GM20431 (cell line): ENCODE results near the gene DNAH14.

Experiments
- in situ Hi-C: fragments of 300-500 bp; cut with MseI, MboI; formaldehyde crosslinking; loops from one replicate; pipeline ENCODE4 v1.15.0; 2020; ENCODE audit warnings: low sequenced_read_pairs; ENCODE audit not compliant: unreplicated experiment

The DNAH14 gene

DNA sequence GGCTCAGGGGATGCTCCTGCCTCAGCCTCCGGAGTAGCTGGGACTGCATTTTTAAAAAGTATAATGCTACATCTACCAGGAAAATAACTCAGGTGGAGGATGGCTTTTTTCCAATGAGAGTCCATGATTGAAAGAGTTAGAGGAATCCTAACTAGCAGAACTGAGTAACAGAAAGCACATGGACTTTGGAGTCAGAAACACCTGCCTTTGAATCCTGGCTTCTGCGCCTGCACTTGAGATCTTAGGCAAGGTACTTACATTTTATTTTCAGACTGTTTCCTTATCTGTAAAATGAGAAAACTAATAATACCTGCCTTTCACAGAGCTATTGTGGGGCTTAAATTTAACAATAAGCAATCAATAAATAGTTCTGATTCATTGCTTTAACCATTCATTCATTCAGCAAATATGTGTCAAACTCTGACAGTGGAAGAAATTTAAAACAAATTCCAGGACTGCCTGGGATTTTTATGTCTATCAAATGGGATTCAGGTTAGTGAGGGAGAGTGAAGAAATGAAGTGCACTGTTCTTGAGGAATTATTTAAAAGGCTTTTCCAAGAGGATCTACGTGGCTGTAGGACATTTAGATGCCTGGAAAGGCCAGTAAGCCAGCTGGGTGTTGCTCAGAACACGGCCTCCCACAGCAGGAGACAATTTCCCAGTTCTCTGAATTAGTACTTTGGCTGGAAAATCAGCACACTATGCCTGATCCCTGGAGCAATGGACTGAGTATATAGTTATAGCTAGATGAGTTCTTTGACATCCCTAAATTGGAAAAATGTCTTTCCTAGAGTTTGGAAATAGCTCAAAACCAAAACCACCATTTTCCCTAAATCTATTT is 511.1 kb downstream of the DNAH14 start:
- in situ Hi-C loops = no loop called here

DNA sequence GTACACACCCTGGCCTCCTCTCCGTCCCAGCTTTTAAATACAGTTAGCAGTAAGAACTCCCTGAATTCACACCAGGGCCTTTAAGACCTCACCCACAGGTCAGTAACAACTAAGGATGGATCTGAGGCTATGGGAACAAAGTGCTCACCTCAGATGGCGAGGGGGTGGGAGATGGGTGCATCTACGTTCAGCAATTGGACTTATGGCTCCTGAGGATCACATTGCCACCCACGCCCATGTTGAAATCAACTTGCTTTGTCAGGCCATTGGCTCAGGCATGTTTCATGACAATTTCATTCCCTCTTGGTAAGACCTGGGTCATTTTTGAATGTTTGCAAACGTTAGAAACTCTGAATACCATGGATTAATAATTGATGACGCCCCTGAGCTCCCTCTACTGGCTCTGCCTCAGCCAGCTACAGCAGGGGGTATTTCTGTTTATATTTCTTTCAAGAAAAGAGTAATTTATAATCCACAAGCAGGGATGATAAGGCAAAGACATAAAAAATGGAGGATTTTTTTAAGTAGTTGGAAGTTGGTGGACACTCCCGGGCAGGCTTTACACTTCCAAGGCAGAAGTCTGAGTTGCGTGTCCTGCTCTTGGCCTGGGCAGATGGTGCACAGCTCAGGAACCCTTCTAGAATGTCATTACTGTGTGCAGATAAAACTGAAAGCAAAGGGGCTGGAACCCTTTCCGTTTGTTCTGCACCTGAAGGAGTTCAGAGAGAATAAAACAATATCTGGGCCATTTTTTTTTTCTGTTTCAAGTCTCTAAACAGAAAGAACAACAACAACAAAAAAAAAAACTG is 512.0 kb downstream of the DNAH14 start:
- in situ Hi-C loops = no loop called here

DNA sequence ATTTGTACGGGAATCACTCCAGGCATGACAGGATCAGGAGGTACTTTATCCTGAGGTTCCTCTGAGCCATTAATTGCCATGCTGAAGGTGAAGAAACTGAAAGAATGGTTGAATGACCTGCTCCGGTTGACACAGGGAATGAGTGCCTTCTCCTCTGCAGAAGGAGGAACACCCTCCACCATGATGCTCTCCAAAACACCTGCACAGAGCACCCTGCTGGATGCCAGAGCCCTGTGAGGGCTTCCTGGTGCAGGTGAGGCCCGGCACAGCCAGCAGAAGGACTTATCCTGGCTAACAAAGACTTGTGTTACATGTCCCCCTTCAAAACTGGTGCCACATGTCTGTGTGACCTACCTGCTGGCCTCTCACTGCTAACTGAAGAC is 512.6 kb downstream of the DNAH14 start:
- in situ Hi-C loops = no loop called here

DNA sequence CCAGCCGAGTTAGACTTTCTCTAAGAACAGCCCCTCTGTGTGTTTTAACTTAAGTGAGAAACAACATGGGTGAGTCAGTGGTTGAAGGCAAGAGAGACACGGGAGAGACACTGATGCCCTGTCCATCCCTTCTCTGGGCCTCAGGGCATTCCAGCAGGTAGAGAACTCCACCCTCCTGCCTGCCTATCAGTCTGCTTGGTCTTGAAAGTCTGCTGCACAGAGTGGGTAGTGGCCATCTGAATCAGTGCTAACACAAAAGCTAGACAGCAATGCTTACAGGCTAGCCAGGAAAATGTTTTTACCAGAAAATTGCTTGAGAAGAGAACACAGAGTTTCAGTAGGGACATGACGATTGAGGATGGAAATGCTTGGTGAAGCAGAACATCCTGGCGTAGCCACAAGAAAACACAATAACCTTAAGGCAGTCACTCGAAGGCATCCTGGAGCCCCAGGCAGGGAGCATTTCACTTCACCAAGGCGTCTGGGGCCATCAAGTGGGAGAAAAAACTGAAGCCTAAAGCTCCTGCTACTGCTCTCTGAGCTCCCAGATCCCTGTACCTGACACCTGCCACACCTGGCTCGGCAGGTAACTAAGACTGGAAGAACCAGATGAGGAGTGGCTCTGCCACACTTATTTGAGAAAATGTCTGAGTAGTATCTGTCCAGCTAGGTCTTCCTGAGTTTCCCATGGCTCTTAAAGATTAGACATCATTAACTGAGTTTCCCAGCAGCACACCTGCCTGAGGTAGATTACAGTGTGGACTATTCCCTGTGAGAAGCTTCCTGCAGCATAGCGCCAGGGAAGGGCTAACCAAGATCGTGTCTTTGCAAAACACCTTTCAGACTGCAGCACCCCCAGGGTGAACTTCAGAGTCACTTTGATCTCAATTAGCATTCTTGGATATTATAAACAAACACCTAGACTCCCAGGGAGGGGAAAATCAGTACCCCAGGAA is 516.4 kb downstream of the DNAH14 start:
- in situ Hi-C loops = no loop called here

DNA sequence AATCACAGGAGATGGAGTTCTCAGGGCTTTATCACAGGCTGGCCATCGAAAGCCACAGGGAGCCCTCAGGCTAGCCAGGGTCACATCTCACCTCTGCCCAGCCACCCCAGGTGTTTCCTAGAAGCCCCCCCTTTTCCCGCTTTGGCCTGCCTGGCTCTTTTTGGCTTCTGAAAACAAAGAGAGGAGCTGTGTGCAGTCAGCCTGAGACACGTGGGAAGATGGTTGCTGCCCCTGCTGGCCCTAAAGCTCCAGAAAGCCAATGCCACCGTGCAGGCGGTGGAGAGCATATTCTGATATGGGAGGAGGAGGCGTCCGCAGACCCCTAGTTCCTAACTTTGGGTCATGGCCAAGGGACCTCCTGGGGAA is 517.1 kb downstream of the DNAH14 start:
- in situ Hi-C loops = no loop called here

DNA sequence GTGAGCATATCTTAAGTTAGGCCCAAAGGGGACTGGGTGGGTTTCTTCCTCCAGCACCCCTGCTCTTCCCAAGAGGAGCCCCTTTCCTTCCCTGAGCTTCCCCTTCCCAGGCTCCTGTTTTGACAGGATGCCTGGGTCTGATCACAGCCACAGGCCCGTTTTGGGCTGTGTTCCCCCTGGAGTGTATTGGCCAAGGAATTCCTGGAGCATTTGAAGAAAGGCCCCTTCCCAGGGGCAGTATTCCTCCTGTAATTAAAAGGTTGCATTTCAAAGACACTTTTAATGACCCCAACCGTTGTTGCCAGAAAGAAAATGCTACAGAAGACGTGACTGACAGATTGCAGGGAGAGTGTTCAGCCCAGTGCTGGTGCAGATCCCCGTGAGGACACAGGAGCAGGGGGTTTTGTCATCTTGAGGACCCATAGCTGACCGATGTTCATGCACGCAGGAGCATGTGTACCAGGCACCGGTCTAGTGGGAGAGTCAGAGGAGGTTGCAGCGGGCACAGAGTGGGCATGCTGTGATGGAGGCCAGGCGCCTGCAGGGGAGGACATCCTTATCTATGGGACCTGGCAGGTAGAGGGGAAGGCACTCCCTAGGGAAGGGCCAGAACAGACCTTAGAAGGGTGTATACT is 517.6 kb downstream of the DNAH14 start:
- in situ Hi-C loops = no loop called here

DNA sequence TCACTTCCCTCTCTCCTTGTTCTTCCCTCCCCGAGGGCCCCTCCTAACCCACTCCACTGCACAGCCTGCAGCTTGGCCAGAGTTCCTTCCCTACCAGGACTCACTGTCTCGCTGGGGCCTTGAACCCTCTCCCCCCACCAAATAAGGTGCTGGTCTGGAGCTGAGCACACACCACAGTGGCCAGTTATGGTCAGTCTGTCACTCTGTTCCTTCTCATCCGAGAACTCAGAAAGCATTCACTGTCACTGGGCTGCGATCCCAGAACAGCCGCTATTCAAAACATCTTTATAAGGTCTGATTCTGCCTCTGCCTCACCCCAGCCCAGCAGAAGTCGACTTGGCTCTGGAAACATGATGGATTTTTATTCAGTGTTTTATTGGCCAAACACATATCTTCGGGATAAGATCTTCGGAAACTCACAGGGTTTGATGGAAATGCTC is 518.2 kb downstream of the DNAH14 start:
- in situ Hi-C loops = no loop called here

DNA sequence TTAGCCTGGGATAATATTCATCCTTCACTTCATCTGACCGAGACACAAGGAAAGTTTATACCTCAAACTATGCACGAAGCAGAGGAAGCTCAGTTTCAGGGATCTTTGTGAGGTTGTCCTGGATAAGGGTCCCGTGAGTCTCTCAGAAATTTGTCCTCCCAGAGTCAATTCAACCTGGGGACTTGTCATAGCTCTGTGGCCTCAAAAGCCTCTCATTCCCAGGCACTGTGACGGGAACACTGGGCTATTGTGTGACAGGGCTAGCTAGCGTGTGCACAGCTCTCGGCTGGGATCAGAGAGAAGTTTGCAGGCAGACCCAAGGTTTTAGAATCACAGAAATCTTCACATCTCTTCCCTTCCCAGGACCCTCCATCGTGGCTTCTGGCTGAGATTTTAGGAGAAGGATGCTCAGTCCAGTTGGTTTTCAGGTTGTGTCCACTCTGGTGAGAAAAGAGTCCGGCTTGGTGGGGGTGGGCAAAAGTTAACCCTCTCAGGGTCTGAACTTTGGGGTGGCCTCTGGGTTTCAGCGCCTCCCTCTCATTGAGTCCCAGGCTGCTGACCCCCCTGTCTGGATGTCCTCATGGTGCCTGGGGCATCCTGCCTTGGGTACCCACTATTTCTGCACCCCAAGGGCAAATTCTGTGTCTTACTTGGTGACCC is 518.8 kb downstream of the DNAH14 start:
- in situ Hi-C loops = no loop called here
